HG03097 (cell line): Measurements from ENCODE around the gene SPHKAP.
"Not testable (repeated sequence)": the region's sequence is repeated elsewhere in the genome, so short reads cannot be mapped to it uniquely, and the experiment has no call there.

Experiments used
- ATAC-seq: cut with Tn5 transposase; IDR thresholded peaks from one replicate; pipeline ENCODE4 v1.9.1; 2021; ENCODE audit not compliant: unreplicated experiment, low FRiP score

SPHKAP gene, protein sequence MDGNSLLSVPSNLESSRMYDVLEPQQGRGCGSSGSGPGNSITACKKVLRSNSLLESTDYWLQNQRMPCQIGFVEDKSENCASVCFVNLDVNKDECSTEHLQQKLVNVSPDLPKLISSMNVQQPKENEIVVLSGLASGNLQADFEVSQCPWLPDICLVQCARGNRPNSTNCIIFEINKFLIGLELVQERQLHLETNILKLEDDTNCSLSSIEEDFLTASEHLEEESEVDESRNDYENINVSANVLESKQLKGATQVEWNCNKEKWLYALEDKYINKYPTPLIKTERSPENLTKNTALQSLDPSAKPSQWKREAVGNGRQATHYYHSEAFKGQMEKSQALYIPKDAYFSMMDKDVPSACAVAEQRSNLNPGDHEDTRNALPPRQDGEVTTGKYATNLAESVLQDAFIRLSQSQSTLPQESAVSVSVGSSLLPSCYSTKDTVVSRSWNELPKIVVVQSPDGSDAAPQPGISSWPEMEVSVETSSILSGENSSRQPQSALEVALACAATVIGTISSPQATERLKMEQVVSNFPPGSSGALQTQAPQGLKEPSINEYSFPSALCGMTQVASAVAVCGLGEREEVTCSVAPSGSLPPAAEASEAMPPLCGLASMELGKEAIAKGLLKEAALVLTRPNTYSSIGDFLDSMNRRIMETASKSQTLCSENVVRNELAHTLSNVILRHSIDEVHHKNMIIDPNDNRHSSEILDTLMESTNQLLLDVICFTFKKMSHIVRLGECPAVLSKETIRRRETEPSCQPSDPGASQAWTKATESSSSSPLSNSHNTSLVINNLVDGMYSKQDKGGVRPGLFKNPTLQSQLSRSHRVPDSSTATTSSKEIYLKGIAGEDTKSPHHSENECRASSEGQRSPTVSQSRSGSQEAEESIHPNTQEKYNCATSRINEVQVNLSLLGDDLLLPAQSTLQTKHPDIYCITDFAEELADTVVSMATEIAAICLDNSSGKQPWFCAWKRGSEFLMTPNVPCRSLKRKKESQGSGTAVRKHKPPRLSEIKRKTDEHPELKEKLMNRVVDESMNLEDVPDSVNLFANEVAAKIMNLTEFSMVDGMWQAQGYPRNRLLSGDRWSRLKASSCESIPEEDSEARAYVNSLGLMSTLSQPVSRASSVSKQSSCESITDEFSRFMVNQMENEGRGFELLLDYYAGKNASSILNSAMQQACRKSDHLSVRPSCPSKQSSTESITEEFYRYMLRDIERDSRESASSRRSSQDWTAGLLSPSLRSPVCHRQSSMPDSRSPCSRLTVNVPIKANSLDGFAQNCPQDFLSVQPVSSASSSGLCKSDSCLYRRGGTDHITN (N-terminal part only)

GRCh38 chr2:228181098-228182019, at the start of gene SPHKAP:
TSS of gene SPHKAP (minus strand) at chr2:228181687. CDS start at chr2:228181598, 89 bp downstream.
- ATAC-seq, result no peak

- no peak for ATAC-seq
These were observed 46.0 kb upstream of the SPHKAP start for GRCh38 chr2:228227466-228227865.

GRCh38 chr2:228224410-228224809, 42.9 kb upstream of the SPHKAP start:
- ATAC-seq, result no peak

DNA sequence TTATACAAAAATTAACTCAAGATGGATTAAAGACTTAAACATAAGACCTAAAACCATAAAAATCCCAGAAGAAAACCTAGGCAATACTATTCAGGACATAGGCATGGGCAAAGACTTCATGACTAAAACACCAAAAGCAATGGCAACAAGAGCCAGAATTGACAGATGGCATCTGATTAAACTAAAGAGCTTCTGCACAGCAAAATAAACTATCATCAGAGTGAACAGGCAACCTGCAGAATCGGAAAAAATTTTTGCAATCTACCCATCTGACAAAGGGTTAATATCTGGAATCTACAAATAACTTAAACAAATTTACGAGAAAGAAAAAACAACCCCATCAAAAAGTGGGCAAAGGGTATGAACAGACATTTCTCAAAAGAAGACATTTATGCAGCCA, 37.1 kb upstream of the SPHKAP start:
- not testable (repeated sequence) for ATAC-seq

DNA sequence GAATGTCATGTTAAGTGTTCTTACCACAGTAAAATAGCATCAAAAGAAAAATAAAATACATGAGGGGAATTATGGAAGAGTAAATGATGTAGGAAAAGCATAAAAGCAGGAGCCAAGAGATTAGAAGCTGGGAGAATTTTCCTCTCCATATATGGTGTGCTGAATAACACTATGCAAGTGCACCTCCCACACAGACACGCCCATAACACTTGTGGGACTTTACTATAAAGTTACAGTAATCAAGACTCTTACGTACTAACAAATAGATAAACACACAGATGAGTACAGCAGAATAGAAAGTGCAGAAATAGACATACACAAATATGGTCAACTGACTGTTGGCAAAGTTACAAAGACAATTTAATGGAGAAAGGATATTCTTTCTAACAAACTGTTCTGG, 16.0 kb upstream of the SPHKAP start:
- ATAC-seq, result no peak

DNA sequence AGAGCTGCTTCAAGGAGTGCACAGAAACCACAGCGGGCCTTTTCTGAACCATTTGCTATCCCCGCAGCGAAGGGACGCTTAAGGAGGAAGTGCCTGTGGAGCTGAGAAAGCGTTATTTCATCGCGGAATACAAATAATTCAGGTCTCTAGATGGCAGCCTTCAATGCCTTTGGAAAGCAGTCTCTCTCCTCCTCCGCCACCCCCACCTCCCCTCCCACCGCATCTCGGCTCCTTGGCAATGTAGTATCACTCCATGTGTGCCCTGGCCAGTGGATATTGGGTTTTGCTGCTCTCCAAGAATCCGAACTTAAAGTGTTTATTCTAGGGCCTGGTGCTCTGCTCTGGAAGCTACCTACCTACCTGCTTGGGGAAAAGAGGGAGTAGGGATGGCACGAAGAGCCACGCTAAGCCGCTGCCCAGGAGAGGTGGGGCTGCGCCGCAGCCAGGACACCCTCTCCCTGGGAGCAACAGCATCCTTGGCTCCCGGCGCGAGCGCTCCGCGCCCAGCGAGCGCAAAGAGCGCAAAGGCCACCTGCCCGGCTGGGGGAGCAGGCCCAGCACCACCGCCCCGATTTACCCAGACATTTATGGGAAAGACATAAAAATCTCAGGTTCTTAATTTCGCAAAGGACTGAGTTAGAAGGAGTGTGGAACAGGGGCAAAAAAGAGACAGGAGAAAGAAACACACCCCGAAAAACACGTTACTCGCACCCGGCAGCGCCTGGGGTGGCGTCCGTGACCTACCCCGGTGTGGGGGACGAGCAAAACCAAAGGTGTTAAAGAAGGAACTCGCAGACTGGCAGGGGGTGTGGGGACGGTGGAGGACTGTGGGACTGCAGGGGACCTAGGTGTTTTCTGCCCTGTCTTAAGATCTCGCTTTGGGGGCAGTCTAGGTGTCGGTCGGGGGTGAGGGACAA, 1.0 kb downstream of the SPHKAP start:
- no peak for ATAC-seq

DNA sequence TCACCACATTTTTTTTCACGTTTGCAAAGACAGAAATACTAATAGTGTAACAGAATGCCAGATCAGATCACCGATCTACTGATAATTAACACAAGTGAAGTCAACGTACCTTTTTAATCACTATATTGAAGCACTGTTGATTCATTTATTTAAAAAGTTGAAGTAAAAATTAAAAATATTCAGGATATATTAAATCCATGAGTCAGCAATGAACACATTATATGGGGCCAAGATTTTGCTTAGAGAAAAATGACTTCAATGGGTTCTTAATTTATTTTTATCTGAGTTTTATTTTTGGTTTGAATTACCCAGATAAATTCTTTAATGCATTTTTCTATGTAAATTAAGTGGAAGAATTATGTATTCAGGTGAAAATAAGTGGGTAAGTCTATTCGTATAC, 14.2 kb downstream of the SPHKAP start:
- no peak for ATAC-seq

DNA sequence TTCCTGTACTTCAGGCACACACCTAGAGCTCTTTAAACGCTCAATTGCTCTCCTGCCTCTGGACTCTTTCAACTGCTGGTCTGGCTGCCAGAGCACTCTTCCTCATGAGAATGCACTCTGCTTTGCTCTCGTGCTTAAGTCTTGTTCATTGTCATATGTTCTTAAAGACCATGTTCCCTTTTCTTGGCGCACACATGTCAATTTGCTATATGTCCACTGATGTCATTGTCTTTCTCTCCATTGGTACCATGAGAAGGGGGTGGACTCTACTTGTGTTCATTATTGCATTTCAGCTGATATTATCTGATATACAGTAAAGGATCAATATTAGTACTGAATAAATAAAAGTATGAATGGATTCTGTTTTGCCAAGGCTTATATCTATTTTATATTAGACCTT, 16.8 kb downstream of the SPHKAP start:
- ATAC-seq, result no peak

DNA sequence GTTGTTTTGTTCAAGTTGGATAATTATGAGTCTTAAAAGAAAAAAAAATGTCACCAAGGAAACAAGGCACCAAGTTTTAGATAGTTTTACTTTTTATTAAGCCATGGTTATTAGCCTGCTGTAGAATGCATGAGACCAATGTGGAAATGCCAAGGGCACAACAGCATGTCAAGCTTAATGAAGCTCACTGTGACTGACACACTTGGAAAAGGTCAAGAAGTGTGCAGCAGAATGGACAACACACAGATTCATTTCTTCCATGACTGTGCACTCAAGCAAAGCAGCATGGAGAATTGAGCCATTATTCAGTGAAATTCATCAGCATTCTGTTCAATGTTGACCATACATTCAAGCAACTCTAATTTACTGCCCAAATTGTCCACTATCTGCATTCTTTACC, 23.6 kb downstream of the SPHKAP start:
- no peak for ATAC-seq

DNA sequence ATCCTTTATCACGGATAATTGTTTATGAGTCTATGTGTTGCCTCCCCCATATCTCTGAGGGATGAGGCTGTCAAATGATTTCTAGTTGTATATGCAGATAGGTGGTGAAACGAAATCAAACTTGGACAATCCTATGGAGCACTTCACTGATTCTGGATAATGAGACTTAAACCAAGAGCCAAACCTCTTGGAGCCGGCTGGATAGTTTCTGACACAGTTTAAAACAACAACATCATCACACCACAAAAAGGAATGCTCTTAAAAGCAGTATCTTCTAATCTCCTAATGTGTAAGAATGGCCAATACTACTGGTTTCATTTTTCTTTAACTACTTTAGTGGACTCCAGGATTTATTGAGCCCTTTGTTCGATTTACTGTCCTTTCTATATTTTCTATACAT, 36.5 kb downstream of the SPHKAP start:
- no peak for ATAC-seq

DNA sequence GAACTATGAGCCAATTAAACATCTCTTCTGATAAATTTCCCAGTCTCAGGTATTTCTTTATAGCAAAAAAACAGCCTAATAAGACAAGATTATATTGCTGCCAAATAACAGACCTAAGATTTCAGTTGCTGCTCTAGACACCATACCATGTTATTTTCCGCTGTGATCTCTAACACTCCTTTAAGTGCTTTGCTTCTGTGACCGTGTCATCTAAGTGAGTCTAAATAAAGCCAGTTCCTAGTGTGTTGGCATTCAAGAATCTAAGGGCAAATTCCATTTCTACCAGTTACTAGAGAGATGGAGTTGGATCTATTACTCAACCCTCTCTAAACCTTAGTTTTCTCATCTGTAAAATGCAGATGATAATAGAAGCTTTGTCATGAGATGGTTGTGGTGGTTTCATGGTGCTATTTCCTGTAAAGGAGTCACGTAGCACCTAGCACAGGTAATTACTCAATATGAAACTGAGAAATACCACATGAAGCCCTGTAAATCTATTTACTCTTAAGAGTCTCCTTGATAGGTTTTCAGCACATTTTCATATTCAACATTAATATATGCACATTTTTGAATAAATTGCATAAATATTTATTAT, 40.5 kb downstream of the SPHKAP start:
- ATAC-seq, result peak; percentile 96

DNA sequence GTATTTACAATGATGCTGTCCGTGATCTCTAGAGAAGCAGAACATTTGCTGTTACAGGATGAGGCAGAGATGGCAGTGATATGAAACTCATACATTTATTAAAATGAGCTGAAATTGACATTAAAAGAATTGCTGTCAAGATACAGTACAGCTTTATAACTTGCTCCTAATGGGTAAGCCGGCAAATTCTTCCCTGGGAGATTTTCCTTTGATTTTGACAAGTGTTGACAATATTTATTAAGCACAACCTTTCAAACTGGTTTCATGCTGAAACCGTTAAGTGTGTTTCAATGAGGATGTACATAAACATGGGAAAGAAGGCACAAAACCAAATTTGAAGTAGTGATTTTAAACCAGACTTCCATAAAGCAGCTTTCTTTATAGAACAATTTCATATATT, 45.5 kb downstream of the SPHKAP start:
- ATAC-seq, result no peak

GRCh38 chr2:228135300-228135699, 46.2 kb downstream of the SPHKAP start:
- ATAC-seq, result no peak

DNA sequence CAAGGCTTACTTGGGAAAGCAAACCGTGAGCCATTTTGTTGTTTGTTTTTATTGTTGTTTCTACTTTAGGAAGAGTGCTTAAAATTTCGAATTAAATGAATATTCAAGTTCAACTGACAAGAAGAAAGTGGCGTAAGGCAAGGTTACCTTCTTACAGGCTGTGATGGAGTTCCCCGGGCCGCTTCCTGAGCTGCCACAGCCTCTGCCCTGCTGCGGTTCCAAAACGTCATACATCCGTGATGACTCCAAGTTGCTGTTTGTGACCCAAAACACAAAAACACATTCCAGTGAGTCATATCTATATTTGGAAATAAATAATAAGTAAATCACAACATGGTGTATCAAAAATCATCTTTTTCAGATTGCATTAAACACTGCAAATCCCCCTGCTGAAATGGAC, 49.7 kb downstream of the SPHKAP start:
- no peak for ATAC-seq

- ATAC-seq, result no peak
These were observed 55.1 kb downstream of the SPHKAP start for GRCh38 chr2:228126401-228126800.

GRCh38 chr2:228118940-228119339, 62.5 kb downstream of the SPHKAP start:
- no peak for ATAC-seq

- ATAC-seq, result no peak
These were observed 73.6 kb downstream of the SPHKAP start for GRCh38 chr2:228107846-228108245.

DNA sequence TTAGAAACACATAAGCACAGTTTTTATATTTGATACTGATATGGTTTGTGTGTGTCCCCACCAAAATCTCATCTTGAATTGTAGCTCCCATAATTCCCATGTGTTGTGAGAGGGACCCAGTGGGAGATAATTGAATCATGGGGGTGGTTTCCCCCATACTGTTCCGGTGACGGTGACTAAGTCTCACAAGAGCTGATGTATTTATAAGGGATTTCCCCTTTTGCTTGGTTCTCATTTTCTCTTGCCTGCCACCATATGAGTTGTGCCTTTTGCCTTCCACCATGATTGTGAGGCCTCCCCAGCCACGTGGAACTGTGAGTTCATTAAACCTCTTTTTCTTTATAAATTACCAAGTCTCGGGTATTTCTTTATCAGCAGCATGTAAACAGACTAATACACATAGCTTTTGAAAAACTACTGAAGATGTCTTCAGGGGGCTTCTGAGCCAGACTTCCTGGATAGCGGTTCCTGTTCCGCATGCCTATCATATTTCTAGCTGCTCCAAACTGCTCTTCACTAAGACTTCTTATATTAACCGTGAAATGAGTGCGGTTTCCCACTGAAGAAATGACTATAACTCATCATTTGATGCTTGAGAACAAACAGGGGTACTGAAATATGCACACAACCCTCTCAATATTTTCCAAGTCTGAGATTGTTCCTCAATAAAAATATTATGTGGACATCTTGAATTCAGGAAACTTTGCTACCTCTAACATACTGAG, 75.8 kb downstream of the SPHKAP start:
- no peak for ATAC-seq
